Heart right ventricle (tissue), 16 donors: Measurements from ENCODE around the gene HK1. TPM values are rescaled to one million over a fixed set of nuclear protein-coding genes. Genes with fewer than 3 reads are reported as not detected.
A peak's percentile ranks its signal among the peaks of the same experiment; 100 is the strongest.

Experiments used
- ATAC-seq, 8 donors: fragments of 200-7000 bp; cut with Tn5 transposase; one replicate each; pipeline ENCODE4 v1.9.1; 2020; ENCODE audit warnings: mild to moderate bottlenecking in 8 of 8, moderate library complexity in 8 of 8, moderate number of reproducible peaks in 1 of 8
- DNase-seq, 2 donors: peaks; one replicate each; pipeline ENCODE4 v3.0.0-alpha.2; 2020
- H3K27ac ChIP-seq, 10 donors: fragments of 200-600 bp; sonication (generic) in 2 of 10; one replicate each; pipeline versions ENCODE4 v1.5.0 to v1.8.0; 2020 to 2022; ENCODE audit warnings: mild to moderate bottlenecking in 3 of 10
- H3K27me3 ChIP-seq, 7 donors: fragments of 200-600 bp; one replicate each; pipeline ENCODE4 v1.8.0; 2021 to 2022; ENCODE audit warnings: mild to moderate bottlenecking in 2 of 7
- H3K36me3 ChIP-seq, 9 donors: fragments of 200-600 bp; sonication (generic) in 1 of 9; one replicate each; pipeline versions ENCODE4 v1.5.0 to v1.8.0; 2020 to 2022; ENCODE audit warnings: mild to moderate bottlenecking in 2 of 9
- H3K4me1 ChIP-seq, 9 donors: fragments of 200-600 bp; sonication (generic) in 1 of 9; one replicate each; pipeline versions ENCODE4 v1.5.0 to v1.8.0; 2020 to 2022; ENCODE audit warnings: mild to moderate bottlenecking in 4 of 9
- H3K4me3 ChIP-seq, 10 donors: fragments of 200-600 bp; sonication (generic) in 2 of 10; one replicate each; pipeline versions ENCODE4 v1.5.0 to v1.8.0; 2020 to 2022; ENCODE audit warnings: mild to moderate bottlenecking in 7 of 10, moderate library complexity in 2 of 10
- H3K9me3 ChIP-seq, 11 donors: fragments of 200-600 bp in 10 of 11; sonication (generic) in 2 of 11; one replicate each; pipeline versions ENCODE4 v1.5.0 to v1.8.0; 2013 to 2022; ENCODE audit warnings: mild to moderate bottlenecking in 2 of 11, control low read depth in 1 of 11, moderate library complexity in 1 of 11
- WGBS, 2 donors: extraction: QIAGEN DNeasy Blood & Tissue Kit; methylation state at CpG; one replicate each; pipeline ENCODE4 v1.1.7; 2013; ENCODE audit warnings: inconsistent platforms in 1 of 2; 5-methylcytosine and 5-hydroxymethylcytosine counted together
- intact Hi-C, 10 donors: fragments of 100-400 bp; cut with DNase I; formaldehyde crosslinking; loops; one replicate each; pipeline versions ENCODE4 v1.11.1 to v1.14.2; 2022
- polyA plus RNA-seq, 2 donors: library from polyadenylated mRNA; stranded (reverse); fragments of 200-250 nt; gene quantifications; one replicate each; pipeline ENCODE4 v1.2.3, GENCODE V29; 2013
- total RNA-seq, 10 donors: library from RNA; stranded (reverse); fragmentation: NEBNext Ultra II Directional in 3 of 10; extraction: Animal tissue kit (Norgen Biotek cat#: 25700) in 3 of 10; gene quantifications; one replicate each; pipeline versions ENCODE4 v1.2.1 to v1.2.4, GENCODE V29; 2021 to 2023
- TF ChIP-seq, protein P1 (sequence below), 9 donors: fragments of 200-600 bp; sonication (generic) in 2 of 9; IDR thresholded peaks; one replicate each; pipeline versions ENCODE4 v1.5.0 to v1.8.0; 2021 to 2022; ENCODE audit warnings: antibody characterized with exemption in 9 of 9, mild to moderate bottlenecking in 5 of 9, moderate library complexity in 1 of 9
- donor health status: Arrhythmogenic right ventricular cardiomyopathy.
- donor health status: ischemic (EF 13 %, LVEDD 7.1; RV severe dilation, severe dysfunction).
- donor health status: healthy with polysubstance abuse.
- donor health status: DM: no; HTN: yes; CAD: no.
- donor health status: DM: no; HTN: no; CAD: no.
- donor health status: ischemic (EF 25% LVEDD 6.9; RV normal size, moderate dysfunction).
- donor health status: ischemic (EF 25% LVEDD 5.7; RV mildly dilated, moderate dysfunction).
- donor health status: healthy.
- donor health status: DM: yes; HTN: yes; CAD: no.
- donor health status: Ischemic cardiomyopathy.
- donor health status: ischemic (EF 35%, LVEDD 5.7; RV mildly dilated, moderate dysfunction).
- donor health status: nonischemic (EF 11% LVEDD 7.7; RV severe dilation, severe dysfunction).
- donor health status: DM: yes; HTN: yes; CAD: no.
- donor health status: PGD.
- donor health status: ischemic (EF 29% LVEDD 5.4; RV normal size, mild dysfunction).
- donor health status: nonischemic (EF 23%, LVEDD 6.1; RV moderate dilation, normal function).

Gene HK1
- total and polyA plus RNA-seq, 12 donors: 51.9 to 322 (median 233) TPM

DNA sequence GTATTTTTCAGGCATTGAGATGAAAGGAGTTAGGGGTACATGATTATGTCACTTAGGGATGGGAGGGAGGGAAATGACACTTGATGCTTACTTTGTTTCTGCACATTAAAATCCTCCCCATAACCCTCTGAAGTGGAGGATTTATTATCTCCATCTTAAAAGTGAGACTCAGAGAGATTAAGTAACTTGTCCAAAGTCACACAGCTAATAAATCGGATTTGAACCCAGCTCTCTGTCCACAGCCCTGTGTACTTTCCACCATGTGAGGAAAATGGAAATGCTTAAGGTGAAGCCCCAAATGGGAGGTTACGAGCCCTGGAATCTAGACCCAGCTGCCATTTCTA, 58.6 kb downstream of the HK1 start:
- no peak for DNase-seq
- 67 to 93% methylated on average over 2 of the region's 2 CpGs for WGBS, 2 donors
- Histone ChIP-seq H3K4me1 (peaks cover 51 to 100% (median 88%) of the 10 kb centered on the region in 9 donors), H3K9me3 (no peaks in the 10 kb centered on the region), H3K27me3 (no peaks in the 10 kb centered on the region), H3K27ac (peak overlapping the region; percentile 41 to 89 (median 70)), H3K4me3 (no peak overlapping the region), H3K36me3 (no peaks in the 10 kb centered on the region)
- ATAC-seq: no peak
- intact Hi-C loops: loop anchor here in 1 of 10 donors (5.0 kb wide), 1 partner anchor 40 kb away; no protein-coding TSS in a partner anchor
- TF ChIP-seq, protein P1, sequence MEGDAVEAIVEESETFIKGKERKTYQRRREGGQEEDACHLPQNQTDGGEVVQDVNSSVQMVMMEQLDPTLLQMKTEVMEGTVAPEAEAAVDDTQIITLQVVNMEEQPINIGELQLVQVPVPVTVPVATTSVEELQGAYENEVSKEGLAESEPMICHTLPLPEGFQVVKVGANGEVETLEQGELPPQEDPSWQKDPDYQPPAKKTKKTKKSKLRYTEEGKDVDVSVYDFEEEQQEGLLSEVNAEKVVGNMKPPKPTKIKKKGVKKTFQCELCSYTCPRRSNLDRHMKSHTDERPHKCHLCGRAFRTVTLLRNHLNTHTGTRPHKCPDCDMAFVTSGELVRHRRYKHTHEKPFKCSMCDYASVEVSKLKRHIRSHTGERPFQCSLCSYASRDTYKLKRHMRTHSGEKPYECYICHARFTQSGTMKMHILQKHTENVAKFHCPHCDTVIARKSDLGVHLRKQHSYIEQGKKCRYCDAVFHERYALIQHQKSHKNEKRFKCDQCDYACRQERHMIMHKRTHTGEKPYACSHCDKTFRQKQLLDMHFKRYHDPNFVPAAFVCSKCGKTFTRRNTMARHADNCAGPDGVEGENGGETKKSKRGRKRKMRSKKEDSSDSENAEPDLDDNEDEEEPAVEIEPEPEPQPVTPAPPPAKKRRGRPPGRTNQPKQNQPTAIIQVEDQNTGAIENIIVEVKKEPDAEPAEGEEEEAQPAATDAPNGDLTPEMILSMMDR (IDR thresholded peaks at IDR 0.05): no peak

DNA sequence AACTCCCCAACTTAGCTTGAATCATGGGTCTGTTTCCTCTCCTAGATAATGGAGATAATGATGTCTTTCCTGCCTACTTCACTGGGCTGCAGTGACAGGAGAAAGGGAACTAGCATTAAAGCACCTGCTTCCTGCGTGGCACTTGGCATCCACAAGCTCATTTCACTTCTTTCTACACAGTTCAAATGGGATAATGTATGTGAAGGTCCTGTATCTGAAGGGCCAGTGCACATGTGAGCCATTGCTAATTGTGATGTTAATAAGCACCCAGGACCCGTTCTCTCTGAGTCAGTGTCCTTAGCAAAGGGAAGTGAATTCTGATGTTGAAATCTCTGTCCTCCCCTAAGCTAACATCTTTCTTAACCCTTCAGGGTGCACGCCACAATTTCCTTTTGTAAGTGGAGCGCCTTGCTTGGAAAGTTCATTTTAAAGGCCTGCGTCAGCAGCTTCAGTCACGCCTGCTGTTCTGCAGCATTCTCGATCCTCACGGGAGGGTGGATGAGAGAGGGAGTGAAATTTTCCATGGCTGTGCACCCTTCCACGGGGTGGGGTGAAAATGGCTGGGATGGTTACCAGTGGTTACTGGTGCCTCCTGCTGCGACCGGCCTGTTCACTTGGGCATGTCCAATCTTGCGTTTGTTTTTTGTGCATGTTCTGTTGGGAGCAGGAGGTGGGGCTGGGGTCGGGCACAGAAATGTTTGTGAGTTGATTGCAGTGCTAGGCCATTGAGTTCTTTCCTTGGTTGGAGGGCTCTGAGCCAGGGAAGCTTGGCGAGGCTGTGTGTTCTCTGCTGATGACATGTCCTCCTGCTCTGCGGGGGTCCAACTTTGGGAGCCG, 59.2 kb downstream of the HK1 start:
- Histone ChIP-seq H3K27ac (peak overlapping the region; percentile 41 to 89 (median 70)), H3K4me1 (peaks cover 49 to 100% (median 87%) of the 10 kb centered on the region in 9 donors), H3K9me3 (no peaks in the 10 kb centered on the region), H3K36me3 (no peaks in the 10 kb centered on the region), H3K4me3 (peak overlapping the region in 1 of 10 donors; percentile 15), H3K27me3 (no peaks in the 10 kb centered on the region)
- DNase-seq: peak; percentile 33 to 53
- ATAC-seq: peak in 5 of 8 donors; percentile 11 to 49 (median 28)
- WGBS, 2 donors: 39 to 48% methylated on average over 16 of the region's 16 CpGs
- intact Hi-C loops: loop anchor here in 1 of 10 donors (5.0 kb wide), 1 partner anchor 40 kb away; no protein-coding TSS in a partner anchor
- TF ChIP-seq, protein P1 (IDR thresholded peaks at IDR 0.05): no peak

DNA sequence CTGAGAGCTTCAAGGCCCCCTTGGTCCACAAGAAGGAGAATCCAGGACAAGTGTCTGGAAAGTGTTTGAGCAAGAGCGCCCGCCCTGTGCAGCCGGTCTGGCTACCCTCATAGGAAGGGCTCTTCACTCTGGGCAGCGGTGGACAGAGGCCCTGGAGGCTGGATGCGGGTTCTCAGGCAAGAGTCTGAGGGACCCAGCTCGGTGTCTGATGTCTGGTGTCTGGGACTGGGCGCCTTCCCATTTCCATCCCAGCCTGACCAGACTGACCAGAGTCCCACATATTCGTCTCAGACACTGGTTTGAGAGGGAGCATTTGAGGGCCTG, 59.8 kb downstream of the HK1 start:
- H3K4me1 ChIP-seq: peaks cover 43 to 100% (median 84%) of the 10 kb centered on the region in 9 donors
- 72 to 77% methylated on average over 8 of the region's 8 CpGs for WGBS, 2 donors
- H3K27me3 ChIP-seq: no peaks in the 10 kb centered on the region
- DNase-seq (no peak), ATAC-seq (peak in 2 of 8 donors; percentile 1 to 2)
- intact Hi-C loops: loop anchor here in 1 of 10 donors (5.0 kb wide), 1 partner anchor 39 kb away; no protein-coding TSS in a partner anchor
- H3K4me3 ChIP-seq: no peak overlapping the region
- TF ChIP-seq, protein P1 (IDR thresholded peaks at IDR 0.05): no peak
- no peaks in the 10 kb centered on the region for H3K36me3 ChIP-seq
- H3K9me3 ChIP-seq: no peaks in the 10 kb centered on the region
- peak overlapping the region; percentile 41 to 89 (median 70) for H3K27ac ChIP-seq

DNA sequence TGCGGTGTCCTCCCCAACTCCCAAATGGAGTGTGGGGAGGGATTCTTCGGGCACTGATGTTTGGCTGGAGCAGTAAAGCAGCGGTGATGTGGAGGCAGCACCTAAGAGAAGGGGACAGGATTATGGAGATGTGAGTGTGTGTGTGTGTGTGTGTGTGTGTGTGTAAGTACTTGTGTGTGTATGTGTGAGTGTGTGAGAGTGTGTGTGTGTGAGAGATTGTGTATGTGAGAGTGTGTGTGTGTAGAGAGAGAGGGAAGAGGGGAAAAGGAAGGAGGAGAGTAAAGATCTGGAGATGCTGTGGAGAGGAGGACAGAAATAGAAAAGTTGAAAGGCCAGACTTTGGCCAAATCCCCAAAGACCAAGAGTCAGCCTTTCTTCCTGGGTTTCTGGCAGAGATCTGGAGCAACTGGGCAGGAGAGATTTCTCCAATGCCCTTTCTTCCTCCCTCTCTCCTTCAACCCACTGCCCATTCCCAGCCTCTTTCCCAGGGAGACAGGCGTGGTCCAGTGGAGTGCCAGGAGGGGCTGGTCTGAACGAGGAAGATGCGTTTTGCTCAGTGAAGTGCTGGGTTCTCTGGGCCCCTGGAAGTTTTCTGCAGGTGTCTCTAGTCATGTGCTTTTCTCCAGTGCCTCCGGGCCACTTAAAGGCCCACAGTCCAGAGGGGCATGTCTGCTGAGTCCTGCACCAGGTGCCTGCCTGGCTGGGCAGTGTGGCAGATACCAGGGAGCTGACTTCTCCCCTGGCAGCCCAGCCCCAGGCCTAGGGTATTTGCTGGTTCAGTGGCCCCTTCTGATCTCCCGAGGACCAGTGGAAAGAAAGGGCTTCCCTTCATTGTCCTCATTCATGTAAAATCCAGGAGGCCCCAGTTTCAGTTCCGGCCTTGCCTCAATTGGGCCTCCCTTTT, 60.5 kb downstream of the HK1 start:
- TF ChIP-seq, protein P1 (IDR thresholded peaks at IDR 0.05): no peak
- peak overlapping the region; percentile 48 to 89 (median 70) for H3K27ac ChIP-seq
- peaks cover 0 to 5% (median 0%) of the 10 kb centered on the region in 9 donors for H3K36me3 ChIP-seq
- no peaks in the 10 kb centered on the region for H3K9me3 ChIP-seq
- H3K4me1 ChIP-seq: peaks cover 37 to 100% (median 77%) of the 10 kb centered on the region in 9 donors
- intact Hi-C loops: loop anchor here in 1 of 10 donors (5.0 kb wide), 1 partner anchor 39 kb away; no protein-coding TSS in a partner anchor
- DNase-seq (no peak), ATAC-seq (peak in 3 of 8 donors; percentile 3 to 12 (median 10))
- H3K27me3 ChIP-seq: no peaks in the 10 kb centered on the region
- no peak overlapping the region for H3K4me3 ChIP-seq
- 55 to 58% methylated on average over 9 of the region's 9 CpGs for WGBS, 2 donors
